GM19023 (cell line): Measurements from ENCODE around the gene POLR1A.

Experiments
- ATAC-seq: cut with Tn5 transposase; IDR thresholded peaks from one replicate; pipeline ENCODE4 v1.9.1; 2021; ENCODE audit warnings: mild to moderate bottlenecking, moderate library complexity; ENCODE audit not compliant: unreplicated experiment

Gene POLR1A

DNA sequence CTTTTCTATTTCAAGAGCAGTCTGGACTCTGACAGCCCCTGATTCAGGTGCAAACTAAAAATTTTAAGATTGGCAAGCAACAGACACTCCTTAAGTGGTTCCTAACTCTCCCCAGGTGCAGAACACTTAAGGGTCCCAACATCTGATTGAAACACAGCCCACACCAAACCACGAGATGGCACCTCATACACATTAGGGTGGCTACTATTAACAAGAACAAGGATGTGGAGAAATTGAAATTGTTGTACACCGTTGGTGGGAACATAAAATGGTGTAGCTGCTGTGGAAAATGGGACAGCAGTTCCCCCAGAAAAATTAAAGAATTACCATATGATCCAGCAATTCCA, 82.3 kb downstream of the POLR1A start:
- no peak for ATAC-seq

DNA sequence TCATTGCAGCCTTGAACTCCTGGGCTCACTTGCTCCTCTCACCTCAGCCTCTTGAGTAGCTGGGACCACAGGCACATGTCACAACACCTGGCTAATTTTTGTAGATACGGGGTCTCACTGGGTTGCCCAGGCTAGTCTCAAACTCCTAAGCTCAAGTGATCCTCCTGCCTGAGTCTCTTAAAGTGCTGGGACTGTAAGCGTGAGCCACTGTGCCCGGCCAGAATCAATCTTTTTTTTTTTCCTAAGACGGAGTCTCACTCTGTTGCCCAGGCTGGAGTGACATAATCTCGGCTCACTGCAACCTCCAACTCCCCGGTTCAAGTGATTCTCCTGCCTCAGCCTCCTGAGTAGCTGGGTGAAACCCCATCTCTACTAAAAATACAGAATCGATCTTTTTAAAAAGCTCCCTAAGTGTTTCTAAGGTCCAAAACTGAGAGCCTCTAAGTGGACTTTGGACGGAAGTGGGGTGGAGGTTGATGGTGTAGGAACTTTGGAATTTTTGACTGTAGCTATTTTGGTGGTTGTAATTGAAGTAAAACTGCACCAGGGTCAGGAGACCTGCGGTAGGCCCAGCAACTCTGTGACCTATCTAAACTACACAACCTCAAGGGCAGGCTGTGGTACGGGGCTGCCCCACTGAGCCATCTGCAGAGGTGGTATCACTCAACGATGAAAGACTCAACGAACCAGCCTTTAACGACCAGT, 82.9 kb downstream of the POLR1A start:
- peak; percentile 72 for ATAC-seq

DNA sequence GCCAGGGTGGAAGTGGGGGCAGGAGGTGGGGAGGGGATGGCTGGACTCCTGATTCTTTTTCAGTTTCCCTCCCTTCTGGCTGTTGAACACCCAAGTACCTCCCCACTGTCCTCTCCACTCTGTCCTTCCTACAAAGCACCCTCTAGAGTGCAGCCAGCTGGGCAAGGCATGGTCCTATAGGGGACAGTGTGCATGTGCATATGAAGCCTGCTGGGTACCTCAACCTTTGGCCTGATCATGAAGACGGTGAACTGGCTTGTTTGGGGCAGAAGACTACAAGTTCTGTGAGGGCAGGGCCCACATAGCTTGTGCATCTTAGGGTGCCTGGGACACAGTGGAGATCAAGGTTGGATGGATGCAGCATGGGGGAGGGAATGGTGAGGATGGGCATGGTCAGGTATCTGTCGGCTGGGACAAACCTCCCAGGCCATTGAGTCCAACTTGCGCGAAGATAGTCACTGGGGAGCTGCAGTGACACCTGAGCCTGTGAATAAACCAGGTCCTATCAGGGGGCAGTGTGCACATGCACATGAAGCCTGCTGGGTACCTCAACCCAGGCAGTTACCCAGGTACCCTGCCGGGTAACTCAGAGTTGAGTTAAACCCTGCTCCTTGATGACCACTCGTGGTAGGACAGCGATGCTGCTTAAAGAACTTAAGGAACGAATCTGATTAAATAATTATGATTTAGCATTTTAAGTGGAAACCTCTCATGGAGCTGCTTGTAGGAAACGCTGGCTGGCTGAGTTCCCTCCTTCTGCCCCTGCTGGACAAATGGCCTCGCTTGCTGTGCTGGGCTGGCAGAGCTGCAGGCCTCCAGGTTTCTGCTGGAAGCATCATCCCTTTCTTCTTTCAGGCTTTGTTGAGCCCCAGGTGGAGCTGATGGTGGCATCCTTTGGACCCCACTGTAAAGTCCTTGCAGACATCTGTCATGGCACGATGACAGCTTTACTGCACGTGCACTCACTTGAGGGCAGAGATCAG, 84.0 kb downstream of the POLR1A start:
- no peak for ATAC-seq

DNA sequence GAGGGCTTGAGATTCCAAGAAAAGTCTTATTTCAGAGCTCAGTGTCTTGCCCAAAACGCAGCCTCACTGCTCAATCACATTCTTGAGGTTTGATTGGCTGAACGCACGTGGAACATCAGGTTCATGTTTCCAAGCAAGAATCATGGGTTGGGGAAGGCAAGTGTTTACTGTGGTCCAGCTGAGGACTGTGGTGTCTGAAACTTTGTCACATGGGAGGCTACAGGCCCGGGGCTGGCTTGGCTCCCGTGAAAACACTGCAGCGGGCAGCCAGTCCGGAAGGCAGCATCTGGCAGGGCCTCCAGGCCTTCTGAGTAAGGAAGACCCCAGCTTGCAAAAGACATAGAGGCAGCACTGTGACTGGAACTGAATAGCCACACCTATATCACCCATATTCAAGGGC, 84.7 kb downstream of the POLR1A start:
- no peak for ATAC-seq

DNA sequence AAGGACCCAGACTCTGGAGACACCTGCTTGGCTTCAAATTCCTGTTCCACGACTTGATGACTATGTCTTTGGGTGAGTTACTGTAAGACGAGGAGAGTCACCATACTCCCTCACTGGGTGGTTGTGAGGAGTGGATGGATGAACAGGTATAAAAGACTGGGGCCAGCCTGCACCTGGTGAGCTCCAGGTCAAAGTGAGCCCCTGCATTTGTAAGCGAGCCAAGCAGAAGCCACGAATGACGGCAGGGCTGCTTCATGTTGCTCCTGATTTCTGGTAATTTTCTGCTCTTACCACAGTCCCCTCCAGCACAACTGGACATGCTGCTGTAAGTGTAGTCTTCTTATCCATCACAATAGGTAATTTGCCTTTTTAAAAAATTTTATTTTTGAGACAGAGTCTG, 86.6 kb downstream of the POLR1A start:
- no peak for ATAC-seq

DNA sequence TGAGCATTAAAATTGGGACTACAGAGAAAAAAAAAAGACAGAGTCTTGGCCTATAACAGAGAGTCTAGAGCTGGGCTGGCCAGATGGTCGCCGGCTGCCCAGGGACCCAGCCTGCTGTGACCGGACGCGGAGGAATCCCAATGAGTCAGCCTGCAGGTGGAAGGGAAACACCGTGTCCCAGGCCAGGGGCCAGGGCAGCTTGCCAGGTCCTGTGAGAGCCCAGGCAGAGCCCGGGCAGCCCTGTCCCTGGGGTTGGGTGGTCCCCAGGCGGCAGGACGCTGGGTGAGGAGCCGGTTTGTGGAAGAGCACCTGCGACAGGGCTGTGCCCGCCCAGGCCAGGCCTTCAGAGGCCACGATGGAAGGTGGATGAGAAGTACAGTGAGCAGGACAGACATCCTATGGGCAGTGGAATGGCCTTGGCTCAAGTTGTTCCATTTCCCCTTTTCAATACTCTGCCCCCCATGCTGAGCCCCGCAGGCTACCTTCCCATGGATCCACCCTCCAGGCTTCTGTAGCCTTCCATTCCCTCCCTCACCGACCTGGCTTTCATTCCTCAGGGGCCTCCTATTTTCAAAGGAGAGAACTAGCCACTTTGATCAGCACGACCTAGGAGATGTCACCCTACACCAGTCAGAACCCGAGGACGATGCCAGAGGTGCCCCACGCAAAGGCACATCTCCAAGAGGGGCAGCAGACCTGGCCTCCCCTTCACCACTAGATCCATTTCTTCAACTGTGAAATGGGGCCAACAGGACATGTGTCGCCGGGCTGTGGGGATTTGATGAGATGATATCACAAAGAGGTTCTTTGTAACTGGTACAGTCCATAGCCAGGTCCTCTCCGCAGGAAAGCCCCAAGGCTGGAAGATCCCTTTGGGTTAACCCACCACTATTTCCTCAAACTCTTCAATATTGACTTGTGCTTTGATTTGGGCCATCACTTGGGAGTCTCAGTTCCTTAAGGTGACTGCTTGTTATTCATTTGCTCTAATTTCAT, 87.5 kb downstream of the POLR1A start:
- ATAC-seq, result peak; percentile 26

DNA sequence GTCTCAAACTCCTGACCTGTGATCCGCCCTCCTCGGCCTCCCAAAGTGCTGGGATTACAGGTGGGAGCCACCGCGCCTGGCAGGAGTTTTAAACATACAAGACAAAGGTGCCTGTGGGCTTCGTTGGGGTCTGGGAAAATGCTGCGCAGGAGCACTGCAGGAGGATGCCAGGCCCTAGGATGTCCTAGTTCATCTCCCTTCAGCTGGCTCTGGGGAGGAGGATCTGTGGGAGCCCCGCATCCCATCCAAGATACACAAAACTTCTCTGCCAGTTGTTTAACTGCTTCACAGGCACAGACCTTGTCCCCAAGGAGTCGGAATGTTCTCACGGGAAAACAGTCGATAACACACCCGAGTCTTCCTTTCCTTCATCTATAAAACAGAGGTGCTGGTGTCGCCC, 89.1 kb downstream of the POLR1A start:
- ATAC-seq, result no peak

DNA sequence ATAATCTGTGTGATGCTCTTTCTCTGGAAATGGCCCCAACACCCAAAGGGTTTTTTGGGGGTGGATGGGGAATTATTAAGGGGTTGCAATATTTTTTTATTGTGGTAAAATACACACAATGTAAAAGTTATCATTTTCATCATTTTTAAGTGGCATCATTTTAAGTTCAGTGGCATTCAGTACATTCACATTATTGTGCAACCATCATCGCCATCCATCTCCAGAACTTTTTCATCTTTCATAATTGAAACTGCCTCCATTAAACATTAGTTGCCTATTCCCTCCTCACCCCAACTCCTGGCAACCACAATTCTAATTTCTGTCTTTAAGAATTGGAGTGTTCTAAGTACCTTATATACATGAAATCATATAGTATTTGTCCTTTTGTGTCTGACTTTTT, 90.0 kb downstream of the POLR1A start:
- no peak for ATAC-seq

DNA sequence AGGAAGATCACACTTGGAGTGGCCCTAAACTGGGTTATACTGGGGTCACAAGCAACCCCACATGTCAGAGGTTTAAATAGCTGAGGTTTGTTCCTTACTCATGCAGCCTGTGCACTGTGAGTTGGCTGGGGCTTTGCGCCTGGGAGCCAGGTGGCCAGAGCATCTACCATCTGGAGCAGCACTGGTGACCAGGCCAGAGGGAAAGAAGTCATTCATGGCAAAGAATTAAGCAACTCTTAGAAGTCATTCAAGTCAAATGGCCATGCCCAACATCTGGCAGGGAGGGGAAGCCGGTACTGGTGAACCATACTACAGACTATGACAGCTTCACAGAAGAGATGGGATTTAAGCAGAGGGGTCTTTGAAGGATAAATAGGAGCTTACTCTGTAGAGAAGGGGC, 90.7 kb downstream of the POLR1A start:
- no peak for ATAC-seq

DNA sequence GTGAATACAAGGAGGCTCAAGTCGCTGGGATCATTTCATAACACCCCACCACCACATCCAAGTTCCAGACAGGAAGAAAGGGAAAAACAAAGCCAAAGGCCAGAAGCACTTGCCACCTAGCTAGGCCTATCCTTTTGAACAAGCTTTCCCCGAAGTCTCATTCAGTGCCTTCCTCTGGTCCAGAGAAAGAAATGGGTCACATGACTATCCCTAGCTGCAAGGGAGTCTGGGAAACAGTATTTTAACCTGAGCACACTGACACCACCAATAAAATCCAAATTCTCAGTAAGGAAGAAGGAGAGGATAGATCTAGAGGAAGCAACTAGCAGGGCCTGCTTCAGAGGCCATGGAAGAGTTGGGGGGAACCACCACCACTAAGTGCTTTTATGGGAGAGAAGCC, 91.2 kb downstream of the POLR1A start:
- ATAC-seq, result no peak

DNA sequence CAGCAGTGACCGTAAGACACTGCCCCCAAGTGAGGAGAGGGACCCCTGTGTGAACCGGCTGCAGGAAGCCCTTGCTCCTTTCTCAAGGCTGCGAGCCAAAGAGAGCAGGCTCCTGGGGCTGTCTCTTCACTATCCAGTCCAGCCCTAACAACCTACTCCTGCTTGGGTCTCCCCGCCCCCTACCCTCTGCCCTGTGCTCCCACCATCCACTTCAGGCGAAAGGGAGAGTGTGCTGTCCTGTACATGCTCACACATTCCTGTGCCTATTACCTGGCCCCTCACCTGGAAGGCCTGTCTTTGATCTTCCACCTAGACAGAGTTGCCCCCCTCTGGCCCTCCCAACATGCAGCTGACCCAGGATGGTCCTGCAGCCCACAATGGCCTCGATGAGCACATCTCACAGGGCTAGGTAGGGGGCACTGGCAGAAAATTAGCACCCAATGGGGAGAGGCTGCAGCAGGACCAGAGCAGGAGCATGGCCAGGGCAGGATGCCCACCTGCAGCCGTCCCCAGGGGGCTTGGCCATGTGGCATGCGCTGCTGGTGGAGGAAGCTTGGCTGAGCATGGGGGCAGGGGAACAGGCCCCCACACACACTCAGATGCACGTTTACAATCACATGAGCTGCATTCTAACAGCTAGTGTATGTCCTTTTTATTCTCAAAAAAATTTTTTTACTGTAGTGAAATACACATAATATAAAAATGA, 93.5 kb downstream of the POLR1A start:
- no peak for ATAC-seq

DNA sequence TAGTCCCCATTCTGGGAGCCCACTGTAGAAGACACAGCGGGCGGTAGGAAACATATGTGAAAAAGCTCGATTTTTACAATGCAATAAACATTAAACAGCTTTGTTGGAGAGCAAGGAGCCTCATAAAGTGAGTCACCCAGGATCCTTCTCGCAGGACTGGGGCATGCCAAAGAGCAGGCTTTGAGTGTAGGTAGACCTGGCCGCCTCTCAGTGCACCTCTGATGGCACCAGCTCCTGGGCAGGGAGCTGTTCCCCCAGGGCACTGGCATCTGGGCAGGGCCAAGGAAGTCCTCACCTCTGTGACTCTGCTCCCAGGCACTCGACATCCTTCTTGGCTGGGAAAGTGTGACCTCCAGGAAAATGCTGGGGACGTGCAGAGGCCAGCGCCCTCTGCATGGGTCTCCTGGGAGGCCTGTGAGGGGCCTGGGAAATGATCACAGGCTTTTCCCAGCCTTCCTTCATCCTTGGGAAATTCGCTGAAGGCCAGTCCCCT, 94.2 kb downstream of the POLR1A start:
- ATAC-seq, result no peak

DNA sequence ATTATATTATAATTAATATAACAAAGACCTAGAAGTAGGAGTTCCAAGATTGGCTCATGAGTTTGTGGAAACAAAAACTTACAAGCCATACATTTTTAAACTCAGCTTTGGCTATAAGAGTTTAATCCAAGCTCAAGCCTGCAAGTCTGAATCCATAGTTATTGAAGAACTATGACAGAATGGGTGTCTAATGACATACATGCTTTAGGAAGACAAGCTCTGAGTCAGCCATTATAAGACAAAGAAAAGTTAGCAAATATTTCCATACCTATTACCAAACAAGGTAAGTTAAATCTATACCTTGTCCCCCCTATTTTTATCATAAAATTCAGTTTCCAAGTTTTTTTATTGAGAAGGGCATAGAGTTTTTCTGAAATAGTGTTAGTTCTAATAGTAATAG, 95.6 kb downstream of the POLR1A start:
- ATAC-seq, result no peak

DNA sequence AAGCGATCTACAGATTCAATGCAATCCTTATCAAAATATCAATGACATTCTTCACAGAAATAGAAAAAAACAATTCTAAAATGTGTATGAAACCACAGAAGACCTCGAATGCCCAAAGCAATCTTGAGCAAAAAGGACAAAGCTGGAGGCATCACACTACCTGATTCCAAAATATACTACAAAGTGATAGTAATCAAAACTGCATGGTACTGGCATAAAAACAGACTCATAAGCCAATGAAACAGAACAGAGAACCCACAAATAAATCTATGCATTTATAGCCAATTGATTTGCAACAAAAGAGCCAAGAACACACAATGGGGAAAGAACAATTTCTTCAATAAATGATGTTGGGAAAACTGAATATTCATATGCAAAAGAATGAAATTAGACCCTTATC, 99.2 kb downstream of the POLR1A start:
- ATAC-seq, result no peak

DNA sequence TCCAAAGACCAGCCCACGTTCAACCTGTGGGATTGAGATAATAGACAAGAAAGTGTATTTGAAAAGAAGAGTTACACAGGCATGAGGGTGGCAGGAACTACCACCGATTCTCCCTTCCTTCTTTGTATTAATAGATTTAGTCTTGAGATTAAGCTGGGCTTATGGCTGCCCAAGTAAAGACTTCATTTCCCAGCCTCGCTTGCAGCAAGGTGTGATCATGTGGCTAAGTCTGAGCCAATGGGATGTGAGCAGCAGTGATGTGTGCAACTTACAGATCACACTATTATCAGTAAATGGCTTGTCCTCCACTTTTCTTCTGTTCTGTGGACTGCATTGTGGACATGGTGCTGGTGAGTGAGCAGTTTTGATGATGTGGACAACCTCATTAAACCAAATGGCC, 101.7 kb downstream of the POLR1A start:
- ATAC-seq, result no peak

DNA sequence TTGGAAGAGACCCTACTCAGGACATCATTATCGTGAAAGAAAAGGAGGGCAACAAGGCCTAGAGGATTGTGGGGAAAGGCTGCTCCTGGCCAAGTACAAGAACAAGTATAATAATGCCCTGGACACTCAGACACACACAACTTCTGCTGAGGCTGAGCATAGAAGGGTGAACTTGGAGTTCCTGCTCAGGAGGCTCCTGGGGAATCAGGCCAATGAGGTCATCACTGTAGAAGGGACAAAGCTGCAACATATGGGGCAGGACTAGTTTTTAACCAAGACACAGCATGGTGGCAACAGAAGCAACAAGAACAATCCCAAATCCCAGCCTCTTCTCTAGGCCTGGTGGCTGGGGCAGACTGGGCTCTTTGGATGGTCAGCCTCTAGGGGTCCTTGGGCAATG, 102.6 kb downstream of the POLR1A start:
- ATAC-seq, result no peak

DNA sequence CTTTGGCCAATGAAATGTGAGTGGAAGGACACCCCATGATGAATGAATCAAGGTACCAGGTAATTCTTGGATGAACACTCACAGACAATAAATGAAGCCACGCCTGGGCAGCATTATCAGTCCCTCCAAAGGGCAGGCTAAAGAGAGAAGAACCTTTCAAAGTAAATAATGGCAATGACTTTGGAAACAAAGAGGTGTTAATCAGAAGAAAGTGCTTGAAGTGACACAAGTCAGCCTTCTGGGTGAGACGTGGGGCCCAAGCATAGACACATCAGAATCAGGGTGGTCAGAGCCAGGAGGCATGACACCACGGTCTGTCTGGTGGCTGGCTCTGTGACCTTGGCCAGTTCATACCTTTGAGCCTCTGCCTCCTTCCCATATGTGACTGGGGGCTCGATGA, 103.3 kb downstream of the POLR1A start:
- no peak for ATAC-seq

DNA sequence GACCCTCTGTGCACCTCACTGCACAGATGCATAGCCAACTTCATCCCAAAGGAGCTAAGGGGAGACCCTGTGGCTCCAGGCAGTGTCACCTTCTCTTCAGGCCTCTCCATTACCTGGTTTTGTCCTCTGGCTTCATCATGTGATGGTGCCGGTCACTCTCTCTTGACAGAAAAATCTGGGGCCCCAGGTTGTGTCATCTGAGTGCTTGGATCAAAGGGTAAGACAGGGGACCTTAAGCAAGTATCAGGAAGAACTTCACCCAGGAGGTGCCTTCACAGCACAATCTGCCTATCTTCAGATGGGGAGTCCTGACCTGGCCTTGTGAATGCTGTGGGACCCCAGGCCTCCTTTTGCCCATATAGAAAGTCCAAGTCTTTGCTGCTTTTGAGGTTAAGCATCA, 104.4 kb downstream of the POLR1A start:
- no peak for ATAC-seq

DNA sequence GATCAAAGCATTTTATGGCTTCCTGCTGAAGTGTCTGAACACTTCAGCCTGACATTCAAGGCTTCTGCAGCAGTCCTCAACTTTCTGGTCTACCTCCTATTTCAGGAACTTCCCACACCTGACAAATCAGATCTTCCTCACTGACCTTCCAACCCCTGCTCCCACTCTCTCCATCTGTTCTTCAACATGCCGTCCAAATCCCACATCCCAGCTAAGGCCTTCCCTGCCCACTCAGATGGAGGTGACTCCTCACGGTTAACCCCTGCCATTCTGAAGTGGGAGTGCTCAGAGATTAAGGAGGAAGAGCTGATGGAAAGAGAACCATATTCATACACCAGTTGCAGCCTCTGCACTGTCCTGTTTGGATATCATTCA, 104.8 kb downstream of the POLR1A start:
- no peak for ATAC-seq

DNA sequence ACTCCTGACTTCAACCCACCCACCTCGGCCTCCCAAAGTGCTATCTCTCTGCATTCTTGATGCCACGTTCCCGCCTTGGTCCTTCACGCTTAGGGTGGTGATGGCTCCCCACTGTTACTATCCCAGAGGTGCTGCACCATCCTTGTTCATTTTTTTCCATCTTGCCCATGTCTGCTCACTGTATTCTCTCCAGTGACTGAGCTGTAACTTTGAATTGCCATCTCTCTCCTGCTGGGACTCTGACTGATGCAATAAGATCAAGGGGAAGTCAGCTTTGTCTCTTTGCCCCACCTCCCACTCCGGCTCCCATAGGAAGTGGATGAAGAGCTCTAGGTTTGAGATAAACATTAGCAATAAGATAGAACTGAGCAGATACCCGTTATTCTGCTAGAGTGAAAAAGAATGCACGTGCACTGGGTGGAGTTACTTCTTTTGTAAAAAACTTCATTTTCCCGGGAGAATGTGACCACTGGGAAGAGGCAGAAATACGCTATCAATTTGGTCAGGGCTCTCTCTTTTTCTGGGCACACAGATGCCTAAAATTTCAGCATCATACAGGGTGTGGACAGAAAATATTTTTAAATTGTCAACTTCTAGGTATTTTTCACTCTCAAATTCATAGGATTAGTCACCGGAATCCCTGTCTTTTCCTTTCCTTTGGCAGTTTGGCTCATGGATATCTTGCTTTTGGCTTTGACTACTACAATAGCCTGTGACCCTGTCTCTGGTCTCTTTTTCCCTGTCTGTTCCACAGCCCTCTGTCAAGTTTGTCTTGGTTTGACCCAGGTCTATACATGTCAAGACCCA, 105.4 kb downstream of the POLR1A start:
- ATAC-seq, result no peak
